ENCODE data around the gene KLK6. TPM values are rescaled to one million over a fixed set of nuclear protein-coding genes. Genes with fewer than 3 reads are reported as not detected.

The KLK6 gene
- total RNA-seq, 4 donors from 2014 or later: 2.1 to 5.9 (median 2.5) TPM; not detected in 1

GRCh38 chr19:51001515-51001914, 32.1 kb upstream of the KLK6 start, which contains the start of gene KLK8:
TSS of gene KLK8 (minus strand) at chr19:51001604. CDS start at chr19:51001167, 437 bp downstream.
- H3K4me3 ChIP-seq: no peak within 1 kb of the TSS
- no peak for DNase-seq (ENCODE audit: low spot score in 2 of 2)
- H3K27ac ChIP-seq: peak within 1 kb of the TSS in 1 of 4 donors; percentile 33
- H3K36me3 ChIP-seq: no peaks in the 10 kb centered on the region
- TF ChIP-seq POLR2A (IDR thresholded peaks at IDR 0.05): no peak
- no peak for TF ChIP-seq EP300 (IDR thresholded peaks at IDR 0.05)
- TF ChIP-seq CTCF (IDR thresholded peaks at IDR 0.05): no peak
- H3K9me3 ChIP-seq: peaks cover 0 to 7% (median 0%) of the 10 kb centered on the region in 4 donors
- WGBS, 2 donors: 21 to 23% methylated on average over 6 to 7 of the region's 7 CpGs
- H3K27me3 ChIP-seq: peaks cover 0 to 19% of the 10 kb centered on the region in 2 donors
- H3K4me1 ChIP-seq: no peaks in the 10 kb centered on the region

- H3K36me3 ChIP-seq: no peaks in the 10 kb centered on the region
- TF ChIP-seq POLR2A (IDR thresholded peaks at IDR 0.05) (no peak), CTCF (IDR thresholded peaks at IDR 0.05) (no peak), EP300 (IDR thresholded peaks at IDR 0.05) (no peak)
- WGBS, 2 donors: 33 to 37% methylated on average over 16 of the region's 16 CpGs
Observed at GRCh38 chr19:51000981-51001380, 31.6 kb upstream of the KLK6 start.

DNA sequence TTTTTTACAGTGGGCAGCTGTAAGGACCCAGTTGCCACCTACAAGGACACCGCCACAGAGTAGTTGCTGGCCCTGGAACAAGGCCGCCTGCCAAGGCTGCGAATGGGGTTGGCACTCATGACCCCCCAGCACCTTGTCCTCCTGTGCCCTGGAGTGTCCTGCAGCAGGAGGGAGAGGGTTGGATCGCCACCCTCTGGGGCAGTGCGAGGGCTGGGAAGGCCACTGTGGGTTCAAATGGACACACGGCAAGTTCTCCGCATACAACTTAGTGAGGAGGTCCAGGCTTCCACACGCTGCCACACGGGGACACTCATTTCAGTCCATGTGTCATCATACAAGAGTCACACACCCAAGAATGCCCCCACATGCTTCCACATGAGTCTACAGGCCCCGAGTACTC, 31.0 kb upstream of the KLK6 start:
- 82 to 86% methylated on average over 5 to 6 of the region's 10 CpGs for WGBS, 2 donors
- H3K36me3 ChIP-seq: no peaks in the 10 kb centered on the region
- no peak for DNase-seq (ENCODE audit: low spot score in 2 of 2)
- H3K4me1 ChIP-seq: no peaks in the 10 kb centered on the region
- H3K27ac ChIP-seq: no peak overlapping the region
- H3K4me3 ChIP-seq: no peak overlapping the region
- no peak for TF ChIP-seq CTCF (IDR thresholded peaks at IDR 0.05)
- no peak for TF ChIP-seq EP300 (IDR thresholded peaks at IDR 0.05)
- TF ChIP-seq POLR2A (IDR thresholded peaks at IDR 0.05): no peak
- H3K9me3 ChIP-seq: peaks cover 0 to 7% (median 0%) of the 10 kb centered on the region in 4 donors
- peaks cover 0 to 19% of the 10 kb centered on the region in 2 donors for H3K27me3 ChIP-seq

More at GRCh38 chr19:51000981-51001380, 31.6 kb upstream of the KLK6 start:
- Histone ChIP-seq H3K4me3 (no peak overlapping the region), H3K9me3 (peaks cover 0 to 7% (median 0%) of the 10 kb centered on the region in 4 donors), H3K4me1 (no peaks in the 10 kb centered on the region), H3K27me3 (peaks cover 0 to 19% of the 10 kb centered on the region in 2 donors), H3K27ac (no peak overlapping the region)
- no peak for DNase-seq (ENCODE audit: low spot score in 2 of 2)

DNA sequence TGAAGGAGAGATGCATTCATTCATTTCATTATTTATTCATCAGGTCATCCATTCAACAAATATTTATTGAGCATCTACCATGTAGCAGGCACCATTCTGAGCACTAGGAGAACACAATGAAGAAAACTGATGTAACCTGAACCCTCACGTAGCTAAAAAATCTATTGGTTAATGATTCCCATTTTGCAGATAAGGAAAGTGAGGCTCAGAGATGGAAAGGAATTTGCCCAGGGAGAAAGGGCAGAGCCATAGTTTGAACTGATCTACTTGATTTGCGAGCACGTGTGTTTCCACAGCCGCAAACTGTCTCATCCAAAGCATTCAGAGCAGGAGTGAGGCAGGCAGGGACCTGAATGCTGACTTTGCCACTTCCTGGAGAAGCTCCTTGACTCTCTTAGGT, 29.3 kb upstream of the KLK6 start:
- WGBS, 2 donors: 75 to 82% methylated on average over 4 of the region's 4 CpGs
- peaks cover 0 to 19% of the 10 kb centered on the region in 2 donors for H3K27me3 ChIP-seq
- TF ChIP-seq CTCF (IDR thresholded peaks at IDR 0.05): no peak
- H3K4me1 ChIP-seq: no peaks in the 10 kb centered on the region
- DNase-seq (ENCODE audit: low spot score in 2 of 2): no peak
- H3K9me3 ChIP-seq: peaks cover 0 to 7% (median 0%) of the 10 kb centered on the region in 4 donors
- no peaks in the 10 kb centered on the region for H3K36me3 ChIP-seq
- no peak overlapping the region for H3K4me3 ChIP-seq
- H3K27ac ChIP-seq: no peak overlapping the region

- peaks cover 0 to 7% (median 0%) of the 10 kb centered on the region in 4 donors for H3K9me3 ChIP-seq
- H3K4me1 ChIP-seq: no peaks in the 10 kb centered on the region
- H3K27me3 ChIP-seq: peaks cover 0 to 19% of the 10 kb centered on the region in 2 donors
- DNase-seq (ENCODE audit: low spot score in 2 of 2): no peak
- WGBS, 2 donors: 64 to 66% methylated on average over 5 of the region's 5 CpGs
- TF ChIP-seq CTCF (IDR thresholded peaks at IDR 0.05) (no peak), EP300 (IDR thresholded peaks at IDR 0.05) (no peak), POLR2A (IDR thresholded peaks at IDR 0.05) (no peak)
- H3K4me3 ChIP-seq: no peak overlapping the region
- H3K27ac ChIP-seq: no peak overlapping the region
- H3K36me3 ChIP-seq: no peaks in the 10 kb centered on the region
Observed at GRCh38 chr19:50998061-50998460, 28.7 kb upstream of the KLK6 start.

Data from tibial nerve (tissue), 4 donors.